Uterus (tissue), 2 donors: Measurements from ENCODE around the gene TRPV5.

ENCODE experiments used
- POLR2A ChIP-seq, 2 donors: fragments of 450-650 bp; IDR thresholded peaks; one replicate each; pipeline ENCODE4 v1.6.1; 2016; ENCODE audit warnings: antibody characterized with exemption in 2 of 2, mild to moderate bottlenecking in 1 of 2, moderate library complexity in 1 of 2
- TF ChIP-seq, protein P1 (sequence below), 4 experiments: fragments of 200-600 bp in 2 of 4; fragments of 450-650 bp in 2 of 4; sonication (generic) in 2 of 4; IDR thresholded peaks; one replicate each; pipeline ENCODE4 v1.5.1; 2016 to 2019; ENCODE audit warnings: antibody characterized with exemption in 4 of 4, mild to moderate bottlenecking in 2 of 4, moderate library complexity in 1 of 4

DNA sequence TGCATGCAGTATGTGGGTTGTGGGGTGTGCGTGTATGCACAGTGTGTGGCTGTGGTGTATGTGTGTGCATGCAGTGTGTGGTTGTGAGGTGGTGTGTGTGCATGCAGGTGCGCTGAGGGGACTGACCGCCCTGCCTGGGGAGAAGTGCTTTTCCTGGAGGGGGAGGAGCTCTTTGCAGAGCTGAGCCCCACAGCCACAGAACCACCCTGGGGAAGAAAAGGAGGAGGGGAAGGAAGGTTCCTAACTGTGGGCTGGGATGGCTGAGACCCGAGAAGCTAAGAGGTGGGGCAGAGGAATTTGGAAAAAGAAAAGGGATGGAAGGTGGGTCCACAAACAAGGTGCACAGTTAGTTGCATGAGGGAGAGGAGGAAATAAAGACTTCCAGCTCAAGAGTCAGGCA is at the start of gene TRPV5:
- TF ChIP-seq, protein P1, sequence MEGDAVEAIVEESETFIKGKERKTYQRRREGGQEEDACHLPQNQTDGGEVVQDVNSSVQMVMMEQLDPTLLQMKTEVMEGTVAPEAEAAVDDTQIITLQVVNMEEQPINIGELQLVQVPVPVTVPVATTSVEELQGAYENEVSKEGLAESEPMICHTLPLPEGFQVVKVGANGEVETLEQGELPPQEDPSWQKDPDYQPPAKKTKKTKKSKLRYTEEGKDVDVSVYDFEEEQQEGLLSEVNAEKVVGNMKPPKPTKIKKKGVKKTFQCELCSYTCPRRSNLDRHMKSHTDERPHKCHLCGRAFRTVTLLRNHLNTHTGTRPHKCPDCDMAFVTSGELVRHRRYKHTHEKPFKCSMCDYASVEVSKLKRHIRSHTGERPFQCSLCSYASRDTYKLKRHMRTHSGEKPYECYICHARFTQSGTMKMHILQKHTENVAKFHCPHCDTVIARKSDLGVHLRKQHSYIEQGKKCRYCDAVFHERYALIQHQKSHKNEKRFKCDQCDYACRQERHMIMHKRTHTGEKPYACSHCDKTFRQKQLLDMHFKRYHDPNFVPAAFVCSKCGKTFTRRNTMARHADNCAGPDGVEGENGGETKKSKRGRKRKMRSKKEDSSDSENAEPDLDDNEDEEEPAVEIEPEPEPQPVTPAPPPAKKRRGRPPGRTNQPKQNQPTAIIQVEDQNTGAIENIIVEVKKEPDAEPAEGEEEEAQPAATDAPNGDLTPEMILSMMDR (IDR thresholded peaks at IDR 0.05), result no peak
- TF ChIP-seq POLR2A (IDR thresholded peaks at IDR 0.05), result no peak
